ENCODE results near the gene BAZ2B.

DNA sequence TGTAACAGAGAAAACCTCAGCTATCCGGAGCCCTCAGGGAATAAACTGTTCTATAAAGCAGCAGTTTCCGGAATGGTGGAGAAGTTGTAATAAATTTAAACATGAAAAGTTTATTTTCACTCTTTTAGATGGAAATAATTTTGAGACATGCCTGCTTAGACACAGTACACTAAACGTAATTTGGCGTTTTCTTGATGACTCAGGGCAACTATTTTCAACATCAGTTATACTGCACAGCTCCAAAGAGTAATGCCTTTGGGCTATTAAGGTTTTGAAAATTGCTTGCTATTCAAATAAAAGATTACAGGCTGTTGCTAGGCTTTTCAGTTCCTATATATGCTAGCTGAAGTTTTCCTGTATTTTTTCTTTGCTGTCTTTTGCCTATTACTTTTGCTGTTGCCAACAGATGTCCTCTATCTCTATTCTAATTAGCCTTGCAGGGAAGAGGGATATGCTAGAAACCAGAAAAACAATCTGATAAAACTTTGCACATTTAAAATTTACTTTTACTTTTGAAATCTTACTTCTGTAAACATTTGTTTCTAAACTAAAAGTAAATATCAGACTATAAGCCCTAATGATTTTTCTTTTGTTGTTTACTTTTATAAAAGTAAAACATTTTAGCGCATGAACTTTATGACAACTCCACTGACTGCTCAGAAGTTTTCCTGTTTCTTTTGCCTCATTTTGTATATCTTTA lies 216.5 kb downstream of the BAZ2B start:
- TF ChIP-seq RBM39 (optimal IDR thresholded peaks at IDR 0.05; ENCODE audit: low read depth, low read length) (no peak), ZSCAN29 (IDR thresholded peaks at IDR 0.05) (no peak), KAT2B (IDR thresholded peaks at IDR 0.05; ENCODE audit: low read depth, low read length) (no peak), EZH2 (IDR thresholded peaks at IDR 0.05; ENCODE audit: borderline replicate concordance, low read depth, low read length) (no peak), POLR2AphosphoS5 (IDR thresholded peaks at IDR 0.05; ENCODE audit: control insufficient read depth, insufficient read depth, low read depth, low read length) (no peak)
- TF ChIP-seq, protein P1, sequence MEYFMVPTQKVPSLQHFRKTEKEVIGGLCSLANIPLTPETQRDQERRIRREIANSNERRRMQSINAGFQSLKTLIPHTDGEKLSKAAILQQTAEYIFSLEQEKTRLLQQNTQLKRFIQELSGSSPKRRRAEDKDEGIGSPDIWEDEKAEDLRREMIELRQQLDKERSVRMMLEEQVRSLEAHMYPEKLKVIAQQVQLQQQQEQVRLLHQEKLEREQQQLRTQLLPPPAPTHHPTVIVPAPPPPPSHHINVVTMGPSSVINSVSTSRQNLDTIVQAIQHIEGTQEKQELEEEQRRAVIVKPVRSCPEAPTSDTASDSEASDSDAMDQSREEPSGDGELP (CRISPR knock-in tag; IDR thresholded peaks at IDR 0.05; ENCODE audit: borderline replicate concordance) = no peak
- TF ChIP-seq, protein P2, sequence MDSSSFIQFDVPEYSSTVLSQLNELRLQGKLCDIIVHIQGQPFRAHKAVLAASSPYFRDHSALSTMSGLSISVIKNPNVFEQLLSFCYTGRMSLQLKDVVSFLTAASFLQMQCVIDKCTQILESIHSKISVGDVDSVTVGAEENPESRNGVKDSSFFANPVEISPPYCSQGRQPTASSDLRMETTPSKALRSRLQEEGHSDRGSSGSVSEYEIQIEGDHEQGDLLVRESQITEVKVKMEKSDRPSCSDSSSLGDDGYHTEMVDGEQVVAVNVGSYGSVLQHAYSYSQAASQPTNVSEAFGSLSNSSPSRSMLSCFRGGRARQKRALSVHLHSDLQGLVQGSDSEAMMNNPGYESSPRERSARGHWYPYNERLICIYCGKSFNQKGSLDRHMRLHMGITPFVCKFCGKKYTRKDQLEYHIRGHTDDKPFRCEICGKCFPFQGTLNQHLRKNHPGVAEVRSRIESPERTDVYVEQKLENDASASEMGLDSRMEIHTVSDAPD (CRISPR knock-in tag; IDR thresholded peaks at IDR 0.05) = no peak
- TF ChIP-seq, protein P3, sequence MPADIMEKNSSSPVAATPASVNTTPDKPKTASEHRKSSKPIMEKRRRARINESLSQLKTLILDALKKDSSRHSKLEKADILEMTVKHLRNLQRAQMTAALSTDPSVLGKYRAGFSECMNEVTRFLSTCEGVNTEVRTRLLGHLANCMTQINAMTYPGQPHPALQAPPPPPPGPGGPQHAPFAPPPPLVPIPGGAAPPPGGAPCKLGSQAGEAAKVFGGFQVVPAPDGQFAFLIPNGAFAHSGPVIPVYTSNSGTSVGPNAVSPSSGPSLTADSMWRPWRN (IDR thresholded peaks at IDR 0.05; ENCODE audit: low read depth) = no peak

Measured in K562 (cell line).